ENCODE measurements around the gene UBR4.

Gene UBR4

DNA sequence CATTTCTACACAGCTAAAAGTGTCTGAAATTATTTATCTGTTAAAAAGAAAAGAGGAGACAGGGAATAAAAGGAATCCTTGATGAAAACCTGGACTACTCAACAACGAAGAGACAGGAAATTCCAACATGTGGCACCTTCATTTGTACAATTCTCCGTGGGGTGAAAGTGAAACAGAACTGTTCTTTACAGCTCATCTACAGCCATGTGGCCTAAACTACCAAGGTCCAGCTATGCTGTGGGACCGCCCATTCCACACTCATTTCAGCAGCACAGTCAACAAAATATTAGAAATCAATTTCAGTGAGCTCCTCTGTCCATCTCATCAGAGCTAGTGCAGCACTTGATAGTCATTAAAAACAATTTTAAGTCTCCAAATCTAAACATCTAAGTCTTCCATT lies 44.0 kb downstream of the UBR4 start:
- Histone ChIP-seq H3K27ac (no peak overlapping the region), H3K27me3 (replicated peaks) (no peaks in the 10 kb centered on the region), H3K4me3 (ENCODE audit: low read depth, low read length) (no peak overlapping the region), H3K36me3 (replicated peaks) (peaks cover 93% of the 10 kb centered on the region)
- TF ChIP-seq, protein P1, sequence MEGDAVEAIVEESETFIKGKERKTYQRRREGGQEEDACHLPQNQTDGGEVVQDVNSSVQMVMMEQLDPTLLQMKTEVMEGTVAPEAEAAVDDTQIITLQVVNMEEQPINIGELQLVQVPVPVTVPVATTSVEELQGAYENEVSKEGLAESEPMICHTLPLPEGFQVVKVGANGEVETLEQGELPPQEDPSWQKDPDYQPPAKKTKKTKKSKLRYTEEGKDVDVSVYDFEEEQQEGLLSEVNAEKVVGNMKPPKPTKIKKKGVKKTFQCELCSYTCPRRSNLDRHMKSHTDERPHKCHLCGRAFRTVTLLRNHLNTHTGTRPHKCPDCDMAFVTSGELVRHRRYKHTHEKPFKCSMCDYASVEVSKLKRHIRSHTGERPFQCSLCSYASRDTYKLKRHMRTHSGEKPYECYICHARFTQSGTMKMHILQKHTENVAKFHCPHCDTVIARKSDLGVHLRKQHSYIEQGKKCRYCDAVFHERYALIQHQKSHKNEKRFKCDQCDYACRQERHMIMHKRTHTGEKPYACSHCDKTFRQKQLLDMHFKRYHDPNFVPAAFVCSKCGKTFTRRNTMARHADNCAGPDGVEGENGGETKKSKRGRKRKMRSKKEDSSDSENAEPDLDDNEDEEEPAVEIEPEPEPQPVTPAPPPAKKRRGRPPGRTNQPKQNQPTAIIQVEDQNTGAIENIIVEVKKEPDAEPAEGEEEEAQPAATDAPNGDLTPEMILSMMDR (IDR thresholded peaks at IDR 0.05; ENCODE audit: low read depth, low read length, missing control alignments), result no peak
- no peak for DNase-seq
- in situ Hi-C loops (cut with HindIII; ENCODE audit: low pct_ligation_motif_present, low sequenced_read_pairs), result no loop called here

GRCh38 chr1:19165501-19165900 lies 44.6 kb downstream of the UBR4 start:
- peaks cover 93% of the 10 kb centered on the region for H3K36me3 ChIP-seq (replicated peaks)
- in situ Hi-C loops (cut with HindIII; ENCODE audit: low pct_ligation_motif_present, low sequenced_read_pairs), result no loop called here

DNA sequence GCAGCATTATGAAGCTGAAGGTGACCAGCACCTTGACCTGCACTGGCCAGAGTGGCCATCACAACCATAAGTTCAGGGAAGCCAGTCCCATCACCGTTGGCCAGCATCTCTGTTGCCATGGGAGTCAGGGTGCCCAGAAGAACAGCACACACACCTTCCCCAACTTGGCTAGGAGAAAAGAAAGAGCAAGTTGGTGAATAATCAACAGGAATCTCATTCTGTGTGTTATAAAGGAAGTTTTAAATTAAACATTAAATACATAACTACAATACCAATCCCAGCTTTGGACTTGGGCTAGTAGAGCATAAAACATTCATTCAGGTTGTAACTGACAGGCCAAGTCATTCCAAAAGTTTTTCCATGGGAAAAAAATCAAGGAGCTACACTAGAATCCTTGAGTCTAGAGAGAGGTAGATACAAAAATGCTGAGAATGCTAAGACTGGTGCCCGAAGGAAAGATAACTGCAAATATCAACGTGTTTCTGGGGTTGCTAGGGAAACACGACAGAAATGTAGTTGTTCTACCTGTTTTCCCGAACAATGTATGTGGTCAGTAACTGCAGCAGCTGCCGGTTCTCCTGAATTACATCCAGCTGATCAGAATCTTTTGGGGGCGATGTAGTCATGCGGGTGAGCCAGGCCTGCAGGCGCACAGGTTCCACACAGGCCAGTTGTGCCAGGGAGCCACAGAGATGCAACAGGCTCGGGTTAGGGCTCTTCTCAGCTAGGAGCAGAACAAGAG lies 45.6 kb downstream of the UBR4 start:
- in situ Hi-C loops (cut with HindIII; ENCODE audit: low pct_ligation_motif_present, low sequenced_read_pairs), result no loop called here
- no peak for DNase-seq
- no peak overlapping the region for H3K4me3 ChIP-seq (ENCODE audit: low read depth, low read length)
- TF ChIP-seq, protein P1 (IDR thresholded peaks at IDR 0.05; ENCODE audit: low read depth, low read length, missing control alignments), result no peak
- peaks cover 96% of the 10 kb centered on the region for H3K36me3 ChIP-seq (replicated peaks)
- no peaks in the 10 kb centered on the region for H3K27me3 ChIP-seq (replicated peaks)
- no peak overlapping the region for H3K27ac ChIP-seq

More at GRCh38 chr1:19165501-19165900, 44.6 kb downstream of the UBR4 start:
- Histone ChIP-seq H3K27ac (no peak overlapping the region), H3K27me3 (replicated peaks) (no peaks in the 10 kb centered on the region), H3K4me3 (ENCODE audit: low read depth, low read length) (no peak overlapping the region)
- TF ChIP-seq, protein P1 (IDR thresholded peaks at IDR 0.05; ENCODE audit: low read depth, low read length, missing control alignments), result no peak
- DNase-seq, result no peak

DNA sequence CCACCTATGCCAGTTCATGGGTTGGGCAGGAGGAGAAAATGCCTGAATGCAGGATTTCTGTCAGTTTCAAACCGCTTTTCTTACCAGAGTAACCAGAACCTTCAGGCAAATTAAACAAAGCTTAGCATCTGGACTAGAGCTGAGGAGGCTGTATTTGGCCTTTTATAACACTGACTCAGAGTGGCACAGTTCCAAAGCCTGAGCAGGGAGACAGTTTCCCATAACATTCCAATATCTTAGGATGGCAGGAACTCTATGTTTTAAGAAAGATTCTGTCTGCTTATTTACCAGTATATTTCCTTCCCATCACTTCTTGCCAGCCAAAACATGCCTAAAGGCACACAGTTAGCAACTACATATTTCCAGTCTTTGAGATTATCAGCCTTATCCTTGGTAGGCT lies 46.8 kb downstream of the UBR4 start:
- peak; percentile 39 for DNase-seq
- Histone ChIP-seq H3K27me3 (replicated peaks) (no peaks in the 10 kb centered on the region), H3K4me3 (ENCODE audit: low read depth, low read length) (no peak overlapping the region), H3K27ac (no peak overlapping the region), H3K36me3 (replicated peaks) (peaks cover 92% of the 10 kb centered on the region)
- in situ Hi-C loops (cut with HindIII; ENCODE audit: low pct_ligation_motif_present, low sequenced_read_pairs), result no loop called here
- TF ChIP-seq, protein P1 (IDR thresholded peaks at IDR 0.05; ENCODE audit: low read depth, low read length, missing control alignments), result no peak

DNA sequence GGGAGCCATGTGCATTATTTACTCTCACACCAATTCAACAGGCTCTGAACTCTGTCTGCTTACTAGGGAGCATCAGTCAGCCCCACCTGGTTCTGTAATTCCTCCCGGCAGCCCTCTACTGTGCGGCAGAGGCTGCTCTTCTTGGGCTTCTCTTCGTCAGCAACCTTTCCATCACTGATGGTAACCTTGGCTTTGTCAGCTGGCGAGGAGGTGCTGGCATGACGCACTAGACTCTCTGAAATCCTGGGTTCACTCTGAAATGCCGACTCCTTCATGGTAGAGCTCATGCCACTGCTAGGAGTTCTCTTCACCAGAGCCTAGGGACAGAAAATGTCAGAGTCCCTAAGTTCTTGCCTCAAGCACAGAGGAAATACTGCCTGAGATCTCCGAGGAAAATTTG lies 49.2 kb downstream of the UBR4 start:
- H3K4me3 ChIP-seq (ENCODE audit: low read depth, low read length), result no peak overlapping the region
- DNase-seq, result no peak
- no peaks in the 10 kb centered on the region for H3K27me3 ChIP-seq (replicated peaks)
- in situ Hi-C loops (cut with HindIII; ENCODE audit: low pct_ligation_motif_present, low sequenced_read_pairs), result no loop called here
- TF ChIP-seq, protein P1 (IDR thresholded peaks at IDR 0.05; ENCODE audit: low read depth, low read length, missing control alignments), result no peak
- no peak overlapping the region for H3K27ac ChIP-seq
- H3K36me3 ChIP-seq (replicated peaks), result peaks cover 91% of the 10 kb centered on the region

- TF ChIP-seq, protein P1 (IDR thresholded peaks at IDR 0.05; ENCODE audit: low read depth, low read length, missing control alignments), result no peak
- no peak overlapping the region for H3K4me3 ChIP-seq (ENCODE audit: low read depth, low read length)
- no peaks in the 10 kb centered on the region for H3K27me3 ChIP-seq (replicated peaks)
- no peak for DNase-seq
- in situ Hi-C loops (cut with HindIII; ENCODE audit: low pct_ligation_motif_present, low sequenced_read_pairs), result no loop called here
- H3K36me3 ChIP-seq (replicated peaks), result peaks cover 91% of the 10 kb centered on the region
- no peak overlapping the region for H3K27ac ChIP-seq
Measured at GRCh38 chr1:19157653-19158052, 52.4 kb downstream of the UBR4 start.

Measured in brain microvascular endothelial cell (primary cell).